Measurements from ENCODE around the gene RNF111.
"Not testable (repeated sequence)": the region's sequence is repeated elsewhere in the genome, so short reads cannot be mapped to it uniquely, and the experiment has no call there.

RNF111 gene

DNA sequence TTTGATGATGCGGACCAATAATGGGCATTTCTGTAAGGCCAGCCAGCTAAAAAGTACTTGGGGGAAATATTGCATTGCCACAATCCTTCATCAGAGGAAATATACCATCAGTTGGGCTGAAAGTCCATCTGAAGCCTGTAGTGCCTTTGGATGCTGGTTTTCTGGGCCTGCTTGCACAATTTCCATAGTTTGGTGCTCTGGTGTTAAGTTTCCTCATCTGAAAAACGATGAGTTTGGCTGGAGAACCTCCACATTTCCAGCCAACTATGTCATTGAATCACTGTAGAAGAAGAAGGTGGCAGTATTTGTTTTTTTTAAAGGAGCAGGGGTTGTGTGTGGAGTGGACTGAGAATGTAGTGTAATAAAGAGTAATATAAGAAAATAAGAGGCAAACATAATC is 127.6 kb downstream of the RNF111 start:
- ChIA-PET CTCF (no interaction called here), POLR2A (no interaction called here)
- no peak for DNase-seq (ENCODE audit: extremely low spot score)
- TF ChIP-seq CTCF (IDR thresholded peaks at IDR 0.05; ENCODE audit: control extremely low read depth, extremely low read depth, low read depth, missing control alignments): no peak

GRCh38 chr15:59116141-59116540 is 128.7 kb downstream of the RNF111 start:
- no peak for DNase-seq (ENCODE audit: extremely low spot score)
- TF ChIP-seq CTCF (IDR thresholded peaks at IDR 0.05; ENCODE audit: control extremely low read depth, extremely low read depth, low read depth, missing control alignments): no peak
- ChIA-PET POLR2A (no interaction called here), CTCF (interaction anchor here (1.0 to 2.2 kb wide), 3 partner anchors 9 to 33 kb away, joined by 3 to 9 read pairs (median 3); no protein-coding TSS in a partner anchor)

DNA sequence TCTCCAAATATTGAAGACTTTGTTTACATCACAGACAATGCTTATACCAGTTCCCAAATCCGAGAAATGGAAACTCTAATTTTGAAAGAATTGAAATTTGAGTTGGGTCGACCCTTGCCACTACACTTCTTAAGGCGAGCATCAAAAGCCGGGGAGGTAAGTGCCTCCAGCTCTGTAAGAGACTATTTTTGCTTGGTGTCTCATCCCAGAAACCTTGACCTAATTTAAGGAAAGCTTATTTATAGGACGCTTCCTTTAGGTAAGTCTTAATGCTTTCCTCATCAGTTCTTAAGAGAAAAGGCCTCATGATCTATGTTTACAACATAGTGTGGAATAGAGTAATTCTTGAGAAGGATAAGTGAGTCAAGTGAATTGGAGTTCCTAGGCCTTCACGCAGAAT is 129.3 kb downstream of the RNF111 start:
- no peak for TF ChIP-seq CTCF (IDR thresholded peaks at IDR 0.05; ENCODE audit: control extremely low read depth, extremely low read depth, low read depth, missing control alignments)
- ChIA-PET CTCF (interaction anchor here (1.0 to 2.2 kb wide), 3 partner anchors 9 to 33 kb away, joined by 3 to 9 read pairs (median 3); no protein-coding TSS in a partner anchor), POLR2A (no interaction called here)
- no peak for DNase-seq (ENCODE audit: extremely low spot score)

- ChIA-PET POLR2A (interaction anchor here (1.0 kb wide), 1 partner anchor 16 kb away, joined by 3 read pairs; no protein-coding TSS in a partner anchor), CTCF (no interaction called here)
- DNase-seq (ENCODE audit: extremely low spot score): no peak
- TF ChIP-seq CTCF (IDR thresholded peaks at IDR 0.05; ENCODE audit: control extremely low read depth, extremely low read depth, low read depth, missing control alignments): no peak
These were observed 132.2 kb downstream of the RNF111 start for GRCh38 chr15:59119625-59120024.

GRCh38 chr15:59120937-59121336 is 133.5 kb downstream of the RNF111 start:
- ChIA-PET CTCF (interaction anchor here (1.2 kb wide), 1 partner anchor 12 kb away, joined by 4 read pairs; no protein-coding TSS in a partner anchor), POLR2A (no interaction called here)
- no peak for DNase-seq (ENCODE audit: extremely low spot score)
- no peak for TF ChIP-seq CTCF (IDR thresholded peaks at IDR 0.05; ENCODE audit: control extremely low read depth, extremely low read depth, low read depth, missing control alignments)

DNA sequence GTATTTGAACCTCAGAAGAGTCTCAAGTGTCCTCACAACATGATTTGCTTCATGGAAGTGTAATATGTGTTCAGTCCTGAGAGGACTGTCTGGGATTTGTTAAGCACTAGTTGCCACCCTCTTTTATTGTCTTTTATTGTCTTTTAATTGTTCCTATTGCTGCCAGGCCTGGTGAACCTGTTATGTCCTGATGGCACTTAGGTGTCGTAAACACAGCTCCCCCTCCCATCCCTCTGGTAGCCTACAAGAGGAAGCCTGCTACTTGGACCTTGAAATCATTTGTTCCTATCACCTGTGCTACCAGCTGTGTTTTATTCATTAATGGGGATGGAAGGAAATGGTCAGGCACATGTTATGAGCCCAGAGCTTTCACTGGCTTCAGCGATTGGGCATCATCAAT is 136.8 kb downstream of the RNF111 start:
- CTCF ChIA-PET: interaction anchor here (1.1 to 3.8 kb wide), 3 partner anchors 14 to 405 kb away, joined by 3 to 21 read pairs (median 3); no protein-coding TSS in a partner anchor
- POLR2A ChIA-PET: no interaction called here
- no peak for TF ChIP-seq CTCF (IDR thresholded peaks at IDR 0.05; ENCODE audit: control extremely low read depth, extremely low read depth, low read depth, missing control alignments)
- no peak for DNase-seq (ENCODE audit: extremely low spot score)

DNA sequence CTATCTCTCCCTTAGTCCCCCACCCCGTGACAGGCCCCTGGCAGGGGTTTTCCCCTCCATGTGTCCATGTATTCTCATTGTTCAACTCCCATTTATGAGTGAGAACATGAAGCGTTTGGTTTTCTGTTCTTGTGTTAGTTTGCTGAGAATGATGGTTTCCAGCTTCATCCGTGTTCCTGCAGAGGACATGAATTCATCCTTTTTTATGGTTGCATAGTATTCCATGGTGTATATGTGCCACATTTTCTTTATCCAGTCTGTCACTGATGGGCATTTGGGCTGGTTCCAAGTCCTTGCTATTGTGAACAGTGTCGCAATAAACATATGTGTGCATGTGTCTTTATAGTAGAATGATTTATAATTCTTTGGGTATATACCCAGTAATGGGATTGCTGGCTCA is 138.2 kb downstream of the RNF111 start:
- CTCF ChIA-PET: interaction anchor here (1.1 to 3.8 kb wide), 2 partner anchors 12 to 404 kb away, joined by 3 to 21 read pairs; no protein-coding TSS in a partner anchor
- POLR2A ChIA-PET; DNase-seq (ENCODE audit: extremely low spot score): not testable (repeated sequence)

DNA sequence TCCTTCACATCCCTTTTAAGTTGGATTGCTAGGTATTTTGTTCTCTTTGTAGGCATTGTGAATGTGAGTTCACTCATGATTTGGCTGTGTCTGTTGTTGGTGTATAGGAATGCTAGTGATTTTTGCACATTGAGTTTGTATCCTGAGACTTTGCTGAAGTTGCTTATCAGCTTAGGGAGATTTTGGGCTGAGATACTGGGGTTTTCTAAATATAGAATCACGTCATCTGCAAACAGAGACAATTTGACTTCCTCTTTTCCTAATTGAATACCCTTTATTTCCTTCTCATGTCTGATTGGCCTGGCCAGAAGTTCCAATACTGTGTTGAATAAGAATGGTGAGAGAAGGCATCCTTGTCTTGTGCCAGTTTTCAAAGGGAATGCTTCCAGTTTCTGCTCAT is 139.8 kb downstream of the RNF111 start:
- DNase-seq (ENCODE audit: extremely low spot score); POLR2A ChIA-PET: not testable (repeated sequence)
- CTCF ChIA-PET: interaction anchor here (0.7 to 3.2 kb wide), 2 partner anchors 10 to 343 kb away, joined by 3 to 14 read pairs; no protein-coding TSS in a partner anchor
